Esophagus squamous epithelium (tissue), 5 donors: Measurements from ENCODE around the gene RANGAP1. TPM values are rescaled to one million over a fixed set of nuclear protein-coding genes. Genes with fewer than 3 reads are reported as not detected.
A peak's percentile ranks its signal among the peaks of the same experiment; 100 is the strongest.

Source experiments
- DNase-seq: peaks from one replicate; lab custom pipeline; 2025; lab: John Stamatoyannopoulos, UW
- H3K27ac ChIP-seq, 4 donors: fragments of 200-600 bp; sonication (generic); one replicate each; pipeline ENCODE4 v1.5.1; 2016 to 2019; ENCODE audit warnings: mild to moderate bottlenecking in 1 of 4
- H3K27me3 ChIP-seq, 4 donors: fragments of 200-600 bp; sonication (generic); 1 replicate in 3 of 4; 2 replicates in 1 of 4; pipeline versions ENCODE4 v1.5.1 to v1.6.0; 2017 to 2021; ENCODE audit warnings: antibody characterized with exemption in 1 of 4
- H3K36me3 ChIP-seq, 3 donors: fragments of 200-600 bp; sonication (generic); one replicate each; pipeline ENCODE4 v1.5.1; 2016 to 2019
- H3K4me1 ChIP-seq, 3 donors: fragments of 200-600 bp; sonication (generic); one replicate each; pipeline ENCODE4 v1.5.1; 2017 to 2019
- H3K4me3 ChIP-seq, 4 donors: fragments of 200-600 bp; sonication (generic); 1 replicate in 3 of 4; 2 replicates in 1 of 4; pipeline ENCODE4 v1.5.1; 2016 to 2019; ENCODE audit warnings: mild to moderate bottlenecking in 2 of 4, moderate library complexity in 1 of 4
- H3K9me3 ChIP-seq, 3 donors: fragments of 200-600 bp; sonication (generic); one replicate each; pipeline ENCODE4 v1.5.1; 2016 to 2019
- CTCF ChIP-seq, 6 experiments: fragments of 450-650 bp in 4 of 6; fragments of 200-600 bp in 2 of 6; sonication (generic) in 2 of 6; IDR thresholded peaks; one replicate each; pipeline ENCODE4 v1.5.1; 2016 to 2019; ENCODE audit warnings: antibody characterized with exemption in 6 of 6, mild to moderate bottlenecking in 4 of 6, moderate library complexity in 4 of 6
- POLR2A ChIP-seq, 4 donors: fragments of 450-650 bp; IDR thresholded peaks; one replicate each; pipeline ENCODE4 v1.6.1; 2017; ENCODE audit warnings: antibody characterized with exemption in 4 of 4, mild to moderate bottlenecking in 4 of 4, moderate library complexity in 3 of 4
- WGBS, 2 donors: methylation state at CpG; one replicate each; pipeline ENCODE4 v1.1.5; 2018; 5-methylcytosine and 5-hydroxymethylcytosine counted together
- intact Hi-C: fragments of 100-400 bp; cut with DNase I; formaldehyde crosslinking; loops from one replicate; pipeline ENCODE4 v1.15.0; 2022
- total RNA-seq, 4 donors: library from RNA; depleted of rRNA; stranded (reverse); fragments of >200 nt; gene quantifications; one replicate each; pipeline ENCODE4 v1.1.0, GENCODE V29; 2016
- donor health status: DM: yes; HTN: yes; CAD: no.

Gene RANGAP1
- total RNA-seq, 4 donors from 2014 or later = 80.1 to 98.5 (median 84.5) TPM

GRCh38 chr22:41256254-41257253 is 29.4 kb downstream of the RANGAP1 start:
- Histone ChIP-seq H3K27ac (peak overlapping the region in 2 of 4 donors; percentile 39 to 48), H3K27me3 (no peaks in the 10 kb centered on the region), H3K4me1 (peaks cover 0 to 13% (median 0%) of the 10 kb centered on the region in 3 donors), H3K4me3 (no peak overlapping the region), H3K36me3 (peaks cover 54 to 100% (median 67%) of the 10 kb centered on the region in 3 donors), H3K9me3 (no peaks in the 10 kb centered on the region)
- DNase-seq = no peak
- WGBS, 2 donors = 71 to 77% methylated on average over 10 to 13 of the region's 20 CpGs
- TF ChIP-seq POLR2A (IDR thresholded peaks at IDR 0.05) = no peak
- no peak for TF ChIP-seq CTCF (IDR thresholded peaks at IDR 0.05)
- intact Hi-C loops = no loop called here

GRCh38 chr22:41254230-41254629 is 31.8 kb downstream of the RANGAP1 start:
- Histone ChIP-seq H3K9me3 (no peaks in the 10 kb centered on the region), H3K27me3 (no peaks in the 10 kb centered on the region), H3K4me3 (no peak overlapping the region), H3K36me3 (peaks cover 62 to 100% (median 68%) of the 10 kb centered on the region in 3 donors), H3K4me1 (peaks cover 0 to 13% (median 0%) of the 10 kb centered on the region in 3 donors), H3K27ac (no peak overlapping the region)
- intact Hi-C loops = no loop called here
- 85 to 89% methylated on average over 6 to 7 of the region's 7 CpGs for WGBS, 2 donors
- no peak for DNase-seq
- TF ChIP-seq CTCF (IDR thresholded peaks at IDR 0.05) (no peak), POLR2A (IDR thresholded peaks at IDR 0.05) (no peak)

GRCh38 chr22:41252365-41252764 is 33.6 kb downstream of the RANGAP1 start:
- 93 to 94% methylated on average over 6 to 8 of the region's 8 CpGs for WGBS, 2 donors
- H3K4me1 ChIP-seq = peaks cover 0 to 13% (median 0%) of the 10 kb centered on the region in 3 donors
- H3K27ac ChIP-seq = no peak overlapping the region
- TF ChIP-seq CTCF (IDR thresholded peaks at IDR 0.05) = no peak
- TF ChIP-seq POLR2A (IDR thresholded peaks at IDR 0.05) = no peak
- peaks cover 65 to 100% (median 75%) of the 10 kb centered on the region in 3 donors for H3K36me3 ChIP-seq
- DNase-seq = no peak
- H3K27me3 ChIP-seq = no peaks in the 10 kb centered on the region
- no peak overlapping the region for H3K4me3 ChIP-seq
- no peaks in the 10 kb centered on the region for H3K9me3 ChIP-seq
- intact Hi-C loops = no loop called here

GRCh38 chr22:41250127-41250526 is 35.9 kb downstream of the RANGAP1 start:
- Histone ChIP-seq H3K27me3 (no peaks in the 10 kb centered on the region), H3K27ac (no peak overlapping the region), H3K9me3 (no peaks in the 10 kb centered on the region), H3K36me3 (peaks cover 59 to 100% (median 72%) of the 10 kb centered on the region in 3 donors), H3K4me3 (no peak overlapping the region), H3K4me1 (no peaks in the 10 kb centered on the region)
- no peak for DNase-seq
- TF ChIP-seq CTCF (IDR thresholded peaks at IDR 0.05) (no peak), POLR2A (IDR thresholded peaks at IDR 0.05) (no peak)
- intact Hi-C loops = no loop called here
- WGBS, 2 donors = 93 to 100% methylated on average over 1 to 11 of the region's 12 CpGs

- Histone ChIP-seq H3K4me1 (no peaks in the 10 kb centered on the region), H3K27ac (no peak overlapping the region), H3K36me3 (peaks cover 59 to 100% (median 70%) of the 10 kb centered on the region in 3 donors), H3K4me3 (no peak overlapping the region), H3K27me3 (no peaks in the 10 kb centered on the region), H3K9me3 (no peaks in the 10 kb centered on the region)
- TF ChIP-seq CTCF (IDR thresholded peaks at IDR 0.05) = no peak
- TF ChIP-seq POLR2A (IDR thresholded peaks at IDR 0.05) = no peak
- WGBS, 2 donors = 87 to 92% methylated on average over 4 to 13 of the region's 14 CpGs
- no peak for DNase-seq
- intact Hi-C loops = no loop called here
These were observed 36.5 kb downstream of the RANGAP1 start for GRCh38 chr22:41249442-41249841.
